Loucy (cell line): ENCODE results near the gene KCTD11.

Experiments
- H2AFZ ChIP-seq: fragments of 200-600 bp; sonication (generic); 2 replicates; pipeline ENCODE4 v1.6.0; 2016; ENCODE audit warnings: antibody characterized with exemption, mild to moderate bottlenecking, low read length, moderate library complexity
- H3F3A ChIP-seq: fragments of 200-600 bp; 2 replicates; pipeline ENCODE4 v1.6.0; 2016; ENCODE audit warnings: antibody characterized with exemption, low read depth, mild to moderate bottlenecking
- H3K27me3 ChIP-seq: fragments of 200-600 bp; sonication (generic); 2 replicates; pipeline ENCODE4 v1.6.1; 2014; ENCODE audit warnings: low read length, mild to moderate bottlenecking; ENCODE audit not compliant: insufficient read depth, poor library complexity, severe bottlenecking
- H3K36me3 ChIP-seq: fragments of 200-600 bp; sonication (generic); 2 replicates; pipeline ENCODE4 v1.6.1; 2016; ENCODE audit warnings: low read length; ENCODE audit not compliant: insufficient read depth
- H3K4me1 ChIP-seq: fragments of 200-600 bp; sonication (generic); 2 replicates; pipeline ENCODE4 v1.5.1; 2014; ENCODE audit warnings: low read length, mild to moderate bottlenecking; ENCODE audit not compliant: insufficient read depth, poor library complexity, severe bottlenecking
- H3K4me2 ChIP-seq: fragments of 200-600 bp; sonication (generic); 2 replicates; pipeline ENCODE4 v1.6.0; 2014; ENCODE audit warnings: antibody characterized with exemption, low read length, low read depth, mild to moderate bottlenecking; ENCODE audit not compliant: poor library complexity, severe bottlenecking
- H3K4me3 ChIP-seq: fragments of 200-600 bp; sonication (generic); 2 replicates; pipeline ENCODE4 v1.5.1; 2014; ENCODE audit warnings: low read length, mild to moderate bottlenecking, mixed read lengths; ENCODE audit not compliant: poor library complexity, severe bottlenecking
- H3K79me2 ChIP-seq: fragments of 200-600 bp; sonication (generic); 2 replicates; pipeline ENCODE4 v1.6.1; 2014; ENCODE audit warnings: low read length; ENCODE audit not compliant: insufficient read depth
- H3K9ac ChIP-seq: fragments of 200-600 bp; sonication (generic); 2 replicates; pipeline ENCODE4 v1.6.0; 2014; ENCODE audit warnings: mild to moderate bottlenecking, low read depth, low read length, moderate library complexity; ENCODE audit not compliant: poor library complexity, severe bottlenecking
- H3K9me2 ChIP-seq: fragments of 200-600 bp; sonication (generic); replicated peaks from 2 replicates; pipeline ENCODE4 v1.6.1; 2016; ENCODE audit warnings: low read depth, low read length, mixed read lengths
- H3K9me3 ChIP-seq: fragments of 200-600 bp; sonication (generic); 2 replicates; pipeline ENCODE4 v1.6.1; 2014; ENCODE audit warnings: mild to moderate bottlenecking, antibody characterized with exemption, low read length, low read depth; ENCODE audit not compliant: insufficient read depth
- H4K20me1 ChIP-seq: fragments of 200-600 bp; sonication (generic); 2 replicates; pipeline ENCODE4 v1.6.0; 2014; ENCODE audit warnings: antibody characterized with exemption, low read length, mild to moderate bottlenecking; ENCODE audit not compliant: insufficient read depth, poor library complexity, severe bottlenecking
- EZH2phosphoT487 ChIP-seq: fragments of 200-600 bp; IDR thresholded peaks from 2 replicates; pipeline ENCODE4 v1.6.1; 2018; ENCODE audit warnings: antibody characterized with exemption, mild to moderate bottlenecking, moderate library complexity, borderline replicate concordance
- TF ChIP-seq, protein P1 (sequence below): fragments of 200-600 bp; sonication (generic); conservative IDR thresholded peaks from 2 replicates; pipeline ENCODE4 v1.5.1; 2014; ENCODE audit warnings: mild to moderate bottlenecking, antibody characterized with exemption, low read length

The KCTD11 gene

DNA sequence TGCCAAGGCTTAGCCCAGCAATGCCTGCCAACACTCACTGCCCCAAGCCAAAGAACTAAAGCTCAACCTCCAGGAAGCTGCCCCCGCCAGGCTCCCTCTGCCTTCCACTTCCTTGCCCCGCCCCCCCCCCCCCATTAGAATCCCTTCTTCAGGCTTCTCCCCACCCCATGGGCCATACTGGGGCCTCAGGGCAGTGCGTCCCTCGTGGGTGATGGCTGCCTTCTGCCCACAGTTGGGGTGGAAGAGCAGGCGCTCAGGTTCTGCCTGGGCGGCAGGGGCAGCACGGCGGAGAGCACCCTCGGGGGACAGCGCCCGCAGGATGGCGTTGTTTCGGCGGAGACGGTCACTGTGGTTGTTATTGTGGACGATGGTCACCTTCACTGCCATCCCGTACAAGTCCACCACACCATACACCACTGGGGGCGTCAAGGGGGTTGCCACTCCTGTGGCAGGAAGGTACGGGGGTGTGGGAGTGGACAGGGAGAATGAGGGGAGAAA is 26.9 kb upstream of the KCTD11 start:
- TF ChIP-seq EZH2phosphoT487, result no peak
- TF ChIP-seq, protein P1, sequence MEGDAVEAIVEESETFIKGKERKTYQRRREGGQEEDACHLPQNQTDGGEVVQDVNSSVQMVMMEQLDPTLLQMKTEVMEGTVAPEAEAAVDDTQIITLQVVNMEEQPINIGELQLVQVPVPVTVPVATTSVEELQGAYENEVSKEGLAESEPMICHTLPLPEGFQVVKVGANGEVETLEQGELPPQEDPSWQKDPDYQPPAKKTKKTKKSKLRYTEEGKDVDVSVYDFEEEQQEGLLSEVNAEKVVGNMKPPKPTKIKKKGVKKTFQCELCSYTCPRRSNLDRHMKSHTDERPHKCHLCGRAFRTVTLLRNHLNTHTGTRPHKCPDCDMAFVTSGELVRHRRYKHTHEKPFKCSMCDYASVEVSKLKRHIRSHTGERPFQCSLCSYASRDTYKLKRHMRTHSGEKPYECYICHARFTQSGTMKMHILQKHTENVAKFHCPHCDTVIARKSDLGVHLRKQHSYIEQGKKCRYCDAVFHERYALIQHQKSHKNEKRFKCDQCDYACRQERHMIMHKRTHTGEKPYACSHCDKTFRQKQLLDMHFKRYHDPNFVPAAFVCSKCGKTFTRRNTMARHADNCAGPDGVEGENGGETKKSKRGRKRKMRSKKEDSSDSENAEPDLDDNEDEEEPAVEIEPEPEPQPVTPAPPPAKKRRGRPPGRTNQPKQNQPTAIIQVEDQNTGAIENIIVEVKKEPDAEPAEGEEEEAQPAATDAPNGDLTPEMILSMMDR, result no peak
- Histone ChIP-seq H3K9me3 (no peaks in the 10 kb centered on the region), H4K20me1 (peaks cover 5% of the 10 kb centered on the region), H3K9me2 (no peaks in the 10 kb centered on the region), H3F3A (no peaks in the 10 kb centered on the region), H3K9ac (no peak overlapping the region), H3K27me3 (no peaks in the 10 kb centered on the region), H3K4me2 (no peak overlapping the region), H3K4me3 (no peak overlapping the region), H3K36me3 (peaks cover 27% of the 10 kb centered on the region; the same call in 1 of the 2 replicates), H3K79me2 (peaks cover 21% of the 10 kb centered on the region), H2AFZ (no peak overlapping the region), H3K4me1 (peaks cover 8% of the 10 kb centered on the region)

DNA sequence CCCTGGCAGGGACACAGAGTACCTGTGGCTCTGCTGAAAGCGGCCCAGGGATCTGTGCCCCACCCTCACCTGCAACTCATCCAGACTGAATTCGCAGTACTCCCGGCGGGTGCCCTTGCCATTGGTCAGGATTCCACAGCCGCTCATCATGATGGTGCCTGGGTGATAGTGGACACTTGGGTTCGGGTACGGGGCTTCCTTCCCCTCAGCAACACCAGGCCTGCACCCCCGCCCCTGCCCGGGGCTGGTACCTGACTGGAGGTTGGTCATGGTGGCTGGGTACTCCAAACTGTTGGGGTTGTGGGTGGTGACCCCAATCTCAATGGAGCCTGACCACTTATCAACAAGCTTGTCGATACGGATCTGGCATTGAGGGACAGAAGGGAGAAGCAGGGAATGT is 25.8 kb upstream of the KCTD11 start:
- TF ChIP-seq, protein P1, result no peak
- no peak for TF ChIP-seq EZH2phosphoT487
- Histone ChIP-seq H3K27me3 (no peaks in the 10 kb centered on the region), H4K20me1 (peaks cover 5% of the 10 kb centered on the region), H3K36me3 (peaks cover 18% of the 10 kb centered on the region; the same call in 1 of the 2 replicates), H3K79me2 (peaks cover 21% of the 10 kb centered on the region), H3F3A (no peaks in the 10 kb centered on the region), H3K9me3 (no peaks in the 10 kb centered on the region), H3K9me2 (no peaks in the 10 kb centered on the region), H3K4me1 (peaks cover 15% of the 10 kb centered on the region), H3K4me3 (no peak overlapping the region), H3K9ac (no peak overlapping the region), H3K4me2 (no peak overlapping the region), H2AFZ (no peak overlapping the region)

DNA sequence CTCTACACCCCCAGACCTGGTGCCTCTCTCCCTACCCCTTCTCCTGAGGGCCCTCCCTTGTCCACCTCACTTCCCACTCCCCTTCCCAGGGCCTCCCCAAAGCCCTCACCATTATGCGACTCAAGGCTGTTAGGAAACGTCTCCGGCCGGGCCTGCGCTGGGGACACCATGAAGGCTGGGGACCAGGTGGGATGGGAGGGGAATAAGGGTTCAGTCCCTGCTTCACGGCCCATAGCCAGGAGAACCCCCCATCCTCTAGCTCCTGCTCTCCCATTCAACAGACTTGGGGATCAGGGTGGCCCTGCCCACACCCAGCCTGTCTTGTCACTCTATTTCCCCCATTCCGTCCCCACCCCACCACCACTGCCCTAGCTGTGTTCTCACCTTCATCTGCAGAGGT is 24.9 kb upstream of the KCTD11 start:
- Histone ChIP-seq H3K4me3 (no peak overlapping the region), H2AFZ (no peak overlapping the region), H4K20me1 (peaks cover 5% of the 10 kb centered on the region), H3K4me1 (peaks cover 20% of the 10 kb centered on the region), H3K9me3 (no peaks in the 10 kb centered on the region), H3K79me2 (peaks cover 21% of the 10 kb centered on the region), H3K27me3 (no peaks in the 10 kb centered on the region), H3K4me2 (peak overlapping the region; percentile 82), H3K36me3 (peaks cover 17% of the 10 kb centered on the region; the same call in 1 of the 2 replicates), H3F3A (no peaks in the 10 kb centered on the region), H3K9me2 (no peaks in the 10 kb centered on the region), H3K9ac (no peak overlapping the region)
- no peak for TF ChIP-seq EZH2phosphoT487
- TF ChIP-seq, protein P1, result no peak
